WI38 (cell line): Measurements from ENCODE around the gene SLC5A10.
"Not testable (repeated sequence)": the region's sequence is repeated elsewhere in the genome, so short reads cannot be mapped to it uniquely, and the experiment has no call there.

ENCODE experiments used
- H3K4me3 ChIP-seq: 2 replicates; pipeline ENCODE4 v1.5.1; 2011; ENCODE audit warnings: low read depth, mild to moderate bottlenecking, control low read depth, low read length
- TF ChIP-seq, protein P1 (sequence below): IDR thresholded peaks from 2 replicates; pipeline ENCODE4 v1.5.1; 2012; ENCODE audit warnings: low read depth, mild to moderate bottlenecking, control low read depth, low read length

Gene SLC5A10

DNA sequence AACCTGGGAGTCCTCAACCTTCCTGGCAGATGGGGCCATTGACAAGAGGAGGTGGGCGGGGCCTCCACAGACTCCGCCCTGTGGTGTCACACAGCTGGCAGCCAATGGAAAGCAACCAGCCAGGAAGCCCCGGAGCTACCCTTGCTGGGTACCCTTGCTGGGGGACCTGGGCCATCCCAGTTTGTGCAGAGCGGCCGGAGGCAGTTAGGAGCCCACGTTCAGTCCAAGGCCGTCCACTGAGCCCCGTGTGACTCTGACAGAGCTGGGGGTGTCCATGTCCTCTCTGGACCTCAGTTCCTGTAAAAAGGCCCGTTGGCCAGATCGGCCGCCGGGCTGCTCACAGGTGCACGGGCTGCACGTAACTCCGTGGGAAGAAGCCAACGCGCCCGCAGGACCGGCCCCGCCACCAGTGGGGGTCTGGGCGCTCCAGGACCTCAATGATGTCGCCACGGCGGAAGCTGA lies 69.7 kb downstream of the SLC5A10 start:
- TF ChIP-seq, protein P1, sequence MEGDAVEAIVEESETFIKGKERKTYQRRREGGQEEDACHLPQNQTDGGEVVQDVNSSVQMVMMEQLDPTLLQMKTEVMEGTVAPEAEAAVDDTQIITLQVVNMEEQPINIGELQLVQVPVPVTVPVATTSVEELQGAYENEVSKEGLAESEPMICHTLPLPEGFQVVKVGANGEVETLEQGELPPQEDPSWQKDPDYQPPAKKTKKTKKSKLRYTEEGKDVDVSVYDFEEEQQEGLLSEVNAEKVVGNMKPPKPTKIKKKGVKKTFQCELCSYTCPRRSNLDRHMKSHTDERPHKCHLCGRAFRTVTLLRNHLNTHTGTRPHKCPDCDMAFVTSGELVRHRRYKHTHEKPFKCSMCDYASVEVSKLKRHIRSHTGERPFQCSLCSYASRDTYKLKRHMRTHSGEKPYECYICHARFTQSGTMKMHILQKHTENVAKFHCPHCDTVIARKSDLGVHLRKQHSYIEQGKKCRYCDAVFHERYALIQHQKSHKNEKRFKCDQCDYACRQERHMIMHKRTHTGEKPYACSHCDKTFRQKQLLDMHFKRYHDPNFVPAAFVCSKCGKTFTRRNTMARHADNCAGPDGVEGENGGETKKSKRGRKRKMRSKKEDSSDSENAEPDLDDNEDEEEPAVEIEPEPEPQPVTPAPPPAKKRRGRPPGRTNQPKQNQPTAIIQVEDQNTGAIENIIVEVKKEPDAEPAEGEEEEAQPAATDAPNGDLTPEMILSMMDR: no peak
- H3K4me3 ChIP-seq: no peak overlapping the region

DNA sequence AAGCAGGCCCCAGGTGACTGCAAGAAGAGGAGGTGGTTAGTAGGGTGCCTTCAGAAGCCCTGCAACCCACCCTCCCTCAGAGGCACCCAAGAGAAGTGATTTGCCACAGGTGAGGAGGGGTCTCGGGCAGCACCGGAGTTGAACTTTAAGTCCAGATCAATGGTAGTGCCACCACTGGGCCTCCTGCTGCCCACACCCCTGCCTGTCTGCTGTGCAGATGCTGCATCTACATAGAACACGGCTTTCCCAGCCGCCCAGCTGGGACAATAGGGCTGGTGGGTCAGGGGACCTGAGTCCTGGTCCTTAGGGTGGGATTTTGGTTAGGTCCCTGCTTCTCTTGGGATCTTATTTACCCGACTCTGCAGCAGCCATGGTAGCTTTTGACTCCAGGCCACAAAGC lies 70.2 kb downstream of the SLC5A10 start:
- TF ChIP-seq, protein P1: no peak
- H3K4me3 ChIP-seq: no peak overlapping the region

DNA sequence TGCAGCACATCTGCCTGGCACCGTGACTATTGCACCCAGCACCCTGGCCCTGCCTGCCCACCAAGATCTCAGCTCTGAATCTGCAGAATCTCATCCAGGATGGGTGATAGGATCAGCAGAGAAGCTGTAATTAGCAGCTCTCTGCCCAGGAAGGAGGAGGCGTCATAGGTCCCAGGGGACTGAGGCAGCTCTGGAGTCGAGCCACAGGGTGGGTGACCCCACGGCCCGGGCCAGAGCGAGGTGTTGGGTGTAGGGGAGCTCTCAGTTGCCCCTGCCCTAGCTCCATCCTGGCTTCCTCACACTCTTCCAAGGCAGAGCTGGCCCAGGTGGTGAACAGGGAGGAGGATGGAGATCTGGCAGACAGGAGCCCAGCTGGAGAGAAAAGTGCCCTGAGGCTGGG lies 70.8 kb downstream of the SLC5A10 start:
- TF ChIP-seq, protein P1: no peak

DNA sequence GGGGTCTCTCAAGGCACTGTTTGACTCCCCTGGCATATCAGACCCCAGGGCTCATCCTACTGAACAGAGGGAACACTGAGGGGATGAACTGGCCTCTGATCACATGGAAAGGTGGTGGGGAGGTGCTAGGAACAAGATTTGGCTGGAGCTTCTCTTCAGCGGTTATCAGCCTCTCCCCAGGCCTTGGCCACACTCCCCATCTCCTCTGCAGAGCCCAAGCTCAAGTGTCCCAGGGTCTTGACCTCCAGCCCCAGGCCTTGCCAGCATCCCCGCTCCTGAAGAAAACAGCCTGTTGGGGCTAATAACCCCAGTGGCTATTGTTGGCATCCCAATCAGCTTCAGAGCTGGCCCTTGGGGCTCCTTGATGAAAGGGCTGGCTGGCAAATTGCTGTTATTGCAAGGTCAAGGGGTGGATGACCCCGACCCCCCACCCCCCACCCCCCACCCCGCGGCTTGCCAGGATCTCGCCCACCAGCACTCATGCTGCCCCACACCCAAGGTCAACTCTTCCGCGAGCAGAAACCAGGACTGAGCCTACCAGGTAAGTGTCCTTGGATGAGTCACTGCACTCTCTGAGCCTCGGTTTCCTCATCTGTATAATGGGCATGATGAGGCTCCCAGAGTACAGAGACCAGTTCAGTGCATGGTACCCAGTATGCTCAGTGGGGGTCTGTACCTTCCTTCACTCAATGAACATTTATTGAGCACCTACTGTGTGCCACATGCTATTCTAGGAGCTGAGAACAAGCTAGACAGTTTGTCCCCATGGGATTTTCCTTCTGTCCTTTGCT lies 71.4 kb downstream of the SLC5A10 start:
- H3K4me3 ChIP-seq: no peak overlapping the region

More for the DNA sequence above, 70.8 kb downstream of the SLC5A10 start:
- H3K4me3 ChIP-seq: no peak overlapping the region

DNA sequence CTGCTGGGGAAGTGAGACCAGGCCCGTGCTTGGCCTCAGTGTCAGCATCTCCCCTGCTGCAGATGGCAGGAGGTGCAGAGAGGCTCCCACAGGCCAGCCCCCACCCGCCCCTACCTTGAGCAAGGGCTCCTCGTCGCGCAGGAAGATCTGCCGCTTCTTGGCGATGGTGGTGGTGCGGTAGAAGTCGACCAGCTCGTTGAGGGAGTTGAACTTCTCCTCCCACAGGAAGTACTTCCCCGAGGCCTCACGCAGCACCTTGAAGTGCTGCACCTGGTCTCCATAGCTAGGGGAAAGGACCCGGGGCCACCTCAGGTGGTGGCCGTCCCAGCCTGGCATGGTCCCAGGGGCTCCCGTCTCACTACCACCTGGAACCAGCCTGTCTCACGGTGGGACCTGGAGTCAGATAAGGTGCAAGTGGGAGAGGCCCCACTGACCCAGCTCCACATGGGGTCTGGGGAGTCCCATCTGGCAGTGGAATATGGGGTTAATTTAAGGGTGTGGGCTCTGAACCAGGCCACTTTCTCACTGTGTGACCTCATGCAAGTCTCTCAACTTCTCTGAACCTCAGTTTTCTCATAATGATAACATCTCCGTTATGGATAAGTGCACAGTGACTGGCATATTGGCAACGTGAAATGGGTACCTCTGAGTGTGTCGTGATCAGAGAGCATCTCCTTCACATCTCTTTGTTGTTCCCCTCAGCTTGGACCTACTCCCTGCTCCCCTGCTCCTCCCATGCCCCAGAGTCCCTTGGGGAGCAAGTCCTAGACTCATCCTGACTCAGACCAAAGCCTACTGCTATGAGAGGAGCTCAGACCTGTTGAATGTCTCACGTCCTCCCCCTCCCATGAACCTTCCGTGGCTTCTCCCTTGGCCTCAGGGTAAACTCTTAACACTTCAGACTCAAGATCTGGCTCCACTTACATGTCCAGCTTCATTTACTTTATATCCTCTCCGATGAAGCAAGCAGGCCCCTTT lies 72.4 kb downstream of the SLC5A10 start:
- TF ChIP-seq, protein P1: no peak
- H3K4me3 ChIP-seq: no peak overlapping the region

More for the DNA sequence above, 71.4 kb downstream of the SLC5A10 start:
- TF ChIP-seq, protein P1: no peak

DNA sequence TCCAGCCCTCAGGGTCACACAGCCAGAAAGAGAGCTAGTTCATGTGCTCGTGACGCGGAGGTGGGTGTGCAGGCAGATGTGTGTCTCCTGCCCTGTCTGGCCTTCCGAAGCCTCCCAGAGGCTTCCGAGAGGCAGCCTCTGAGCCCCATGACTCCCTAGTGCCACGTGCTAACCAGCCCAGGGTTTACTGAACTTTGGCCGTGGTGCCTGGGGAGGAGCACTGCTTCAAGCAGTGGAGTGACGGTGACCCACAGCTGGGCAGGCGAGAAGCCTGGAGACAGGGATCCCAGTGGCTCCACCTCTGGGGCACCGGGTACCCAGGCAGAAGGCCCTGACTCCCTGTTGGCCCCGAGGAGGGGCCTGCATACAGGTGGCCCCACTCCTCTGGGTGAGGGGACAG lies 76.7 kb downstream of the SLC5A10 start:
- not testable (repeated sequence) for H3K4me3 ChIP-seq

DNA sequence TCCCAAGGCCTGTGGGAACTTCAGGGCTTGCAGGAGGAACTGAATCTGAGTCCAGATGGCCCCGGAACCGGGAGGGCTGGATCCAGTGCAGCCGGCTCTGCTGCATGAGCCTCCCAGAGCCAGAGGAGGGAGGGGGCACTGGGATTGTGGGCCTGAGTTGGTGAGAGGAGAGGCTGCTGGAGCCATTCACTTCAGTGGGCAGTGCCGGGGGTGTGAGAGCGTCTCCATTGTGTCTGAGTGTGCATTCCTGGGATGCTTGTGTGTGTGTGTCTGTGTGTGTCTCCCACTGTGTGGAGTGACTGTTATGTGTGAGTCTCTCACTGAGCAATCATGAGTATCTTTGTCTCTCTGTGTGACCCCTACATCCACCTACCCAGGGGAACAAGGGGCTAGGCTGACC lies 77.8 kb downstream of the SLC5A10 start:
- not testable (repeated sequence) for H3K4me3 ChIP-seq

DNA sequence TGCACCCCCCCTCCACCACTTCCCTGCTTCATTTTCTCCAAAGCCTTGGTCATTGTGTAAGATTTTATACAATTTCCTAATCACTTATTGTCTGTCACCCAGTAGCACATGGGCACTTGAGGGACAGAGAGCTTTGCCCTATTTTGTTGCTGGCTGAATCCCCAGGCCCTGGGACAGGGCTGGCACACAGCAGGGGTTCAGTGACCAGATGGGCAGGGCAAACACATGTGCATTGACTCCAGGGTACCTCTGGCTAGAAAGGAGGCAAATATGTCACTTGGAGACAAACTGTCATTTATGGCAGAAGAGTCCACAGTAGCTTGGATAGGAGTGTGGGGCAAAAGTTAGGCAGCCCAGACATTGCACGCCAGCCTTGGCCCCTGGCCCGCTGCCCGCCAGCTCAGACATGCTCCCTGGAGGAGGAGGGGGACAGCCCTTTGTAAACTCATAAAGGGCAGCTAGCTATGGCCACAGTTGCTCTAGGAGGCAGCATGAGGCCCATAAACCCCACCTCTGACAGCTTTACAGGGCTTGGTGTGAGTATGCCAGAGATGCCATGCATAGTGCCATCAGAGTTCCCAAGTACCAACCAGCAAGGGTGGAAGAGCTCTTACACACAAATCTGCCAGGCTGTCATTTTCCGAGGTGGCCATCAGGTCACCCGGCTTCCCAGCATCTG lies 78.9 kb downstream of the SLC5A10 start:
- not testable (repeated sequence) for H3K4me3 ChIP-seq

DNA sequence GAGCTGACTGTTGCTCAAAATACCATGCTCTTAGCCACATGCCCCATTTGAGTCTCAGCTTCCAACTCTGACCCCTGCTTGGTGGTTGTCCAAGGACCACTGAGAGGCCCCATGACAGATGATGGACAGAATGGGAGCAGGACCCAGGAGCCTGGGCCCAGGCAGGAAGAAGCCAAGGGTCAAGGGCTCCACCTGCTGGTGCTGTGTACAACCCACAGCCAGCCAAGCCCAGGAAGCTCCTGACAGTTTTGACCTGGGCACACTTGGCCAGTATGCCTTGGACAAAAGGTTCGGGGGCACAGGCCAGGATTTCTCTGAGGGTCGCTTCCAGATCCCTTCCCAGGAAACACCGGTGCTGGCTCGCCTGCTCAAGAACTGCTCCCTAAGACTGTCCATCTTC lies 79.8 kb downstream of the SLC5A10 start:
- not testable (repeated sequence) for H3K4me3 ChIP-seq

DNA sequence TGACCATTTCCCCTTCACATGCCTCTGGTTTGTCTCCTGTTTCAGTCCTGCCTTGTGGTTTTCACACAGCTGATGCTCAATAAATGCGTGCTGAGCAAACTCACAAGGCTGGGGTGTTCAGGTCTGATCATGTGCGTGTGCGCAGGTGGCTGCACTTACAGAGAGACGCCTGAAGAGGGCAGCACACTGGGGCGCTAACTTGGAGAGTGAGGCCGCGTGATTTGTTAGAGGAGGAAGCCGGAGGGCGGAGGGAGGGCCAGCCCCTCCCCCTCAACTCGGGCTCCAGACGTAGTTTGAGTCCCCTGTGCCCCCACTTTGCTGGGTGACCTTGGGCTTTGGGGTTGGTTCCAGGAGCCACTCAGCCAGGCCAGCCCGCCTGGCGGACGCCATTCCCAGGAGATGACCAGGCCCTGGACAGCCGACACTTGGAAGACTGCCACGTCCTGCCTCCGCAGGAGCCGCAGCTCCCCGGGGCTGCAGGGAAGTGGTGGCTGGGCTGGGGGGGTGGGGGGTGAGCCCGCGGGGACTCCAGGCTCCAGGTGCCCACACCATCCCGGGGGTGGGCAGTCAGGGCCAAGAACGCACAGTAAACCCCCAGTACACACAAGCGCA lies 80.5 kb downstream of the SLC5A10 start:
- H3K4me3 ChIP-seq: not testable (repeated sequence)

DNA sequence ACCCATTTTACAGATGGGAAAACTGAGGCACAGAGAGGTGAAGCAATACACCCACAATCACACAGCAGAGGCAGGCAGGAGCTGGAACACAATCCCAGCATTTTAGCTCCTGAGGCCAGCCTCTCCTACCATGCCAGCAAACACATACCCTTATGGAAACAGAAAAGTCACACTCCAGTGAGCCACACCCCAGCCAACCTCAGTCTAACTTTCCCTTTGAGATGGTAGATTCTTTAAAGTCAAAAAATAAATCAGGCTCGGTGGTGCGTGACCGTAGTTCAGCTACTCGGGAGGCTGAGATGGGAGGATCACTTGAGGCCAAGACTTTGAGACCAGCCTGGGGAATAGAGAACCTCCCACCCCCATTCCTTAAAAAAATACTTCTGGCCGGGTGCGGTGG lies 84.2 kb downstream of the SLC5A10 start:
- not testable (repeated sequence) for H3K4me3 ChIP-seq

DNA sequence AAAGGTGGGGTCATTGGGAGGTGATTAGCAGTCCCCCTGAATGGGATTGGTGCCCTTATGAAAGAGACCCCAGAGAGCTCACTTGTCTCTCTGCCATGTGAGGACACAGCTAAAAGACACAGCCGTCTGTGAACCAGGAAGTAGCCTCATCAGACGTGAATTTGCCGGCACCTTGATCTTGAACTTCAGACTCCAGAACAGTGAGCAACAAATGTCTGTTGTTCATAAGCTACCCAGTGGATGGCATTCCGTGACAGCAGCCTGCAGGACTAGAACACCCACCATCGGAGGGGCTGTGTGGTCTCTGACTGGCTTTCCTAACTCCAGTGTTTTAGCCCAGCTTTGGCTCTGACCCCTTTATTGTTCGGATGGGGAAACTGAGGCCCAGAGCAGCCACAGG lies 85.6 kb downstream of the SLC5A10 start:
- not testable (repeated sequence) for H3K4me3 ChIP-seq
